ENCODE results near the gene COL4A5.

DNA sequence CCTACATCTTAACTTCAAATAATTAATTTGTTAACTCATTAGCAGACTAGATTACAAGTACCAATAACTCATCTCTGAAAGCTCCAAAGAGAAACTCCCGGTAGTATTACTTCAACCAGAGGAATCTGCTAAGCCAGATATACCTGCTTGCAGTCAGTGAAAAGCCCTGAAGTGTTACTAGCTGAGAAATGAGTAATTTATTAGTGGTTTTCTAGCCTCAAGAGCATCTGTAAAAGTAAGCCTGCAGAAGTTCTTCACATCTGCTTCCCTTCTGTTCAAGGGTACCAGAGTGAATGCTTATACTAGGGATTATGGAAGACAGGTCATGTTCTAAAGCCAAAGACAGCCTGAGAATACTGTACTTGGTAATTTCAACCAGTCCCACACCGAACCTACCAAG is 262.0 kb downstream of the COL4A5 start:
- TF ChIP-seq, protein P1, sequence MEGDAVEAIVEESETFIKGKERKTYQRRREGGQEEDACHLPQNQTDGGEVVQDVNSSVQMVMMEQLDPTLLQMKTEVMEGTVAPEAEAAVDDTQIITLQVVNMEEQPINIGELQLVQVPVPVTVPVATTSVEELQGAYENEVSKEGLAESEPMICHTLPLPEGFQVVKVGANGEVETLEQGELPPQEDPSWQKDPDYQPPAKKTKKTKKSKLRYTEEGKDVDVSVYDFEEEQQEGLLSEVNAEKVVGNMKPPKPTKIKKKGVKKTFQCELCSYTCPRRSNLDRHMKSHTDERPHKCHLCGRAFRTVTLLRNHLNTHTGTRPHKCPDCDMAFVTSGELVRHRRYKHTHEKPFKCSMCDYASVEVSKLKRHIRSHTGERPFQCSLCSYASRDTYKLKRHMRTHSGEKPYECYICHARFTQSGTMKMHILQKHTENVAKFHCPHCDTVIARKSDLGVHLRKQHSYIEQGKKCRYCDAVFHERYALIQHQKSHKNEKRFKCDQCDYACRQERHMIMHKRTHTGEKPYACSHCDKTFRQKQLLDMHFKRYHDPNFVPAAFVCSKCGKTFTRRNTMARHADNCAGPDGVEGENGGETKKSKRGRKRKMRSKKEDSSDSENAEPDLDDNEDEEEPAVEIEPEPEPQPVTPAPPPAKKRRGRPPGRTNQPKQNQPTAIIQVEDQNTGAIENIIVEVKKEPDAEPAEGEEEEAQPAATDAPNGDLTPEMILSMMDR (IDR thresholded peaks at IDR 0.05), result no peak
- TF ChIP-seq POLR2A (IDR thresholded peaks at IDR 0.05), result no peak
- TF ChIP-seq EP300 (IDR thresholded peaks at IDR 0.05), result no peak
- TF ChIP-seq POLR2AphosphoS5 (IDR thresholded peaks at IDR 0.05), result no peak

All from stomach (tissue), 4 donors.